A673 (cell line): Measurements from ENCODE around the gene TTPAL. TPM values are rescaled to one million over a fixed set of nuclear protein-coding genes. Genes with fewer than 3 reads are reported as not detected.
A peak's percentile ranks its signal among the peaks of the same experiment; 100 is the strongest.

Source experiments
- BruUV-seq: library from RNA; stranded (reverse); fragments of 400-500 nt; replicated peaks from 2 replicates; lab custom pipeline; 2021; lab: Mats Ljungman, UMichigan
- CTCF ChIA-PET: fragments of 300-600 bp; sonication (Branson Sonifier 250); formaldehyde crosslinking; loops from one replicate; lab custom pipeline; 2022; ENCODE audit warnings: antibody characterized with exemption; lab: Charles Lee
- POLR2A ChIA-PET: fragments of 300-600 bp; sonication (Branson Sonifier 250); formaldehyde crosslinking; loops from one replicate; lab custom pipeline; 2022; ENCODE audit warnings: antibody characterized with exemption; ENCODE audit not compliant: low non-redundant PET; lab: Charles Lee
- DNase-seq: peaks from one replicate; pipeline ENCODE4 v3.0.0-alpha.2; 2015; ENCODE audit warnings: low spot score
- H3K27ac ChIP-seq: fragments of 200-600 bp; sonication (generic); 2 replicates; pipeline ENCODE4 v1.5.1; 2016; ENCODE audit warnings: mixed run types, low read depth, mild to moderate bottlenecking, mixed read lengths, antibody characterized with exemption, low read length; ENCODE audit not compliant: poor library complexity, severe bottlenecking
- H3K27me3 ChIP-seq: fragments of 200-600 bp; sonication (generic); replicated peaks from 2 replicates; pipeline ENCODE4 v1.6.1; 2017; ENCODE audit warnings: mixed run types, low read depth, mild to moderate bottlenecking, mixed read lengths, antibody characterized with exemption, low read length; ENCODE audit not compliant: insufficient read depth, poor library complexity
- H3K36me3 ChIP-seq: fragments of 200-600 bp; sonication (generic); 2 replicates; pipeline ENCODE4 v1.6.1; 2016; ENCODE audit warnings: mixed run types, mild to moderate bottlenecking, mixed read lengths, antibody characterized with exemption, low read length; ENCODE audit not compliant: insufficient read depth, poor library complexity, severe bottlenecking
- H3K4me1 ChIP-seq: fragments of 200-600 bp; sonication (generic); 2 replicates; pipeline ENCODE4 v1.6.1; 2017; ENCODE audit warnings: mixed run types, mild to moderate bottlenecking, mixed read lengths, antibody characterized with exemption, low read length; ENCODE audit not compliant: insufficient read depth, poor library complexity, severe bottlenecking
- H3K4me3 ChIP-seq: fragments of 200-600 bp; sonication (generic); 2 replicates; pipeline ENCODE4 v1.5.1; 2016; ENCODE audit warnings: low read depth, mixed run types, mild to moderate bottlenecking, mixed read lengths, low read length; ENCODE audit not compliant: poor library complexity, severe bottlenecking
- H3K9me3 ChIP-seq: fragments of 200-600 bp; sonication (generic); 2 replicates; pipeline ENCODE4 v1.6.1; 2016; ENCODE audit warnings: mixed run types, low read depth, mild to moderate bottlenecking, mixed read lengths, antibody characterized with exemption, low read length; ENCODE audit not compliant: poor library complexity, severe bottlenecking
- EZH2 ChIP-seq: fragments of 200-600 bp; sonication (generic); IDR thresholded peaks from 2 replicates; pipeline ENCODE4 v1.6.1; 2017; ENCODE audit warnings: borderline replicate concordance, low read depth, mild to moderate bottlenecking, mixed read lengths, antibody characterized with exemption, low read length; ENCODE audit not compliant: poor library complexity, severe bottlenecking
- intact Hi-C: fragments of 100-400 bp; cut with micrococcal nuclease; formaldehyde crosslinking; loops from one replicate; pipeline ENCODE4 v1.10.0; 2022; ENCODE audit not compliant: unreplicated experiment
- total RNA-seq: library from RNA; stranded (reverse); gene quantifications from 2 replicates; pipeline ENCODE4 v1.2.3, GENCODE V29; 2021
- TF ChIP-seq, protein P1 (sequence below): fragments of 300-800, 200-600 bp; sonication (generic); conservative IDR thresholded peaks from 2 replicates; pipeline ENCODE4 v1.5.1; 2017; ENCODE audit warnings: low read depth, mild to moderate bottlenecking, antibody characterized with exemption, low read length, moderate library complexity, mixed read lengths

Gene TTPAL
- total RNA-seq, 1 experiment from 2014 or later: 14.6 TPM

DNA sequence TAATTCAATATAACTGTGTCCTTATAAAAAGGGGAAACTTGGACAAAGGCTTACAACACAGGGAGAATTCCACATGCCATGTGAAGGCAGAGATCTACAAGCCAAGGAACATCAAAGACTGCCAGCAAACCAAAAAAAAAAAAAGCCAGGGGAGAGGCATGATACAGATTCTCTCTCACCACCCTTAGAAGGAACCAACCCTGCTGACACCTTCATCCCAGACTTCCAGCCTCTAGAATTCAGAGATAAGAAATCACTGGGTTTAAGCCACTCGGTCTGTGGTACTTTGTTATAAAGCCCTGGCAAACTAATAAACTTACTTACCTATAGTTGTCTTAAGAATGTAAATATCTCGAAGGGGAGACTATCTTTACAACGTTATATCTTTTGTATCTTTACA lies 41.8 kb downstream of the TTPAL start:
- Histone ChIP-seq H3K4me1 (peaks cover 10% of the 10 kb centered on the region), H3K4me3 (no peak overlapping the region), H3K27me3 (no peaks in the 10 kb centered on the region), H3K27ac (no peak overlapping the region), H3K36me3 (no peaks in the 10 kb centered on the region), H3K9me3 (no peaks in the 10 kb centered on the region)
- no TSS peak for BruUV-seq
- intact Hi-C loops: no loop called here
- DNase-seq: no peak
- ChIA-PET CTCF (interaction anchor here (0.7 kb wide), 1 partner anchor 46 kb away, joined by 6 read pairs; no protein-coding TSS in a partner anchor), POLR2A (no interaction called here)
- no peak for TF ChIP-seq EZH2
- TF ChIP-seq, protein P1, sequence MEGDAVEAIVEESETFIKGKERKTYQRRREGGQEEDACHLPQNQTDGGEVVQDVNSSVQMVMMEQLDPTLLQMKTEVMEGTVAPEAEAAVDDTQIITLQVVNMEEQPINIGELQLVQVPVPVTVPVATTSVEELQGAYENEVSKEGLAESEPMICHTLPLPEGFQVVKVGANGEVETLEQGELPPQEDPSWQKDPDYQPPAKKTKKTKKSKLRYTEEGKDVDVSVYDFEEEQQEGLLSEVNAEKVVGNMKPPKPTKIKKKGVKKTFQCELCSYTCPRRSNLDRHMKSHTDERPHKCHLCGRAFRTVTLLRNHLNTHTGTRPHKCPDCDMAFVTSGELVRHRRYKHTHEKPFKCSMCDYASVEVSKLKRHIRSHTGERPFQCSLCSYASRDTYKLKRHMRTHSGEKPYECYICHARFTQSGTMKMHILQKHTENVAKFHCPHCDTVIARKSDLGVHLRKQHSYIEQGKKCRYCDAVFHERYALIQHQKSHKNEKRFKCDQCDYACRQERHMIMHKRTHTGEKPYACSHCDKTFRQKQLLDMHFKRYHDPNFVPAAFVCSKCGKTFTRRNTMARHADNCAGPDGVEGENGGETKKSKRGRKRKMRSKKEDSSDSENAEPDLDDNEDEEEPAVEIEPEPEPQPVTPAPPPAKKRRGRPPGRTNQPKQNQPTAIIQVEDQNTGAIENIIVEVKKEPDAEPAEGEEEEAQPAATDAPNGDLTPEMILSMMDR: no peak

GRCh38 chr20:44518248-44518647 lies 42.6 kb downstream of the TTPAL start:
- peaks cover 11% of the 10 kb centered on the region for H3K4me1 ChIP-seq
- H3K36me3 ChIP-seq: no peaks in the 10 kb centered on the region
- no peak for DNase-seq
- no peaks in the 10 kb centered on the region for H3K9me3 ChIP-seq
- TF ChIP-seq EZH2: no peak
- TF ChIP-seq, protein P1: no peak
- H3K27me3 ChIP-seq: no peaks in the 10 kb centered on the region
- ChIA-PET CTCF (interaction anchor here (0.7 kb wide), 1 partner anchor 134 kb away, joined by 4 read pairs; no protein-coding TSS in a partner anchor), POLR2A (interaction anchor here (0.6 kb wide), 1 partner anchor 109 kb away, joined by 5 read pairs; no protein-coding TSS in a partner anchor)
- BruUV-seq: no TSS peak
- no peak overlapping the region for H3K27ac ChIP-seq
- intact Hi-C loops: no loop called here
- no peak overlapping the region for H3K4me3 ChIP-seq

DNA sequence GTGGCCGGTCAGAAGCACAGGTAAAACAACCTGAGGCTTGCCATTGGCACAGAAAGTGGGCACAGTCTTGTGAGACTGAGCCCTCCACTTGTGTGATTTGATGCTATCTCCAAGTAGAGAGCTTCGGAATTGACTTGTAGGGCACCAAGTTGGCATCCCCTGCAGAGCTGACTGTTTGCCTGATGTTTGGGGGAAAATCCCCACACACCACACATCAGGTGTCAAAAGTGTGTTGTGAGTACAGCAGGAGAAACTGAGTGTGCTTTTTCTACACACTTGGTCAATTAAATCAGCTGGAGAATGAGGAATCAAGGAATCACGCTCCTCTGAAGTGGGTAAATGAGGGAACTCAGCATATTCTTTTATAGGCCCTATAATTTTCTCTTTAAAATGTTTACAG lies 45.2 kb downstream of the TTPAL start:
- no TSS peak for BruUV-seq
- peak overlapping the region; percentile 96 for H3K27ac ChIP-seq
- POLR2A ChIA-PET: no interaction called here

More for the DNA sequence above, 45.2 kb downstream of the TTPAL start:
- H3K36me3 ChIP-seq: no peaks in the 10 kb centered on the region
- no peaks in the 10 kb centered on the region for H3K9me3 ChIP-seq
- no peak for DNase-seq
- TF ChIP-seq, protein P1: no peak
- no peak for TF ChIP-seq EZH2
- intact Hi-C loops: loop anchor here (5.0 kb wide), 1 partner anchor 76 kb away; no protein-coding TSS in a partner anchor
- peaks cover 11% of the 10 kb centered on the region for H3K4me1 ChIP-seq
- H3K27me3 ChIP-seq: no peaks in the 10 kb centered on the region
- peak overlapping the region; percentile 97 for H3K4me3 ChIP-seq
- CTCF ChIA-PET: no interaction called here
